HEK293 (cell line): ENCODE measurements around the gene KLHL29.

Experiments
- CTCF ChIA-PET: fragments of 350-600 bp; formaldehyde crosslinking; extraction: SDS; loops from one replicate; lab custom pipeline; 2021; ENCODE audit warnings: antibody characterized with exemption; lab: Yijun Ruan, JAX
- POLR2A ChIA-PET: fragments of 300-600 bp; formaldehyde crosslinking; extraction: SDS; loops from one replicate; lab custom pipeline; 2020; ENCODE audit warnings: antibody characterized with exemption, inconsistent platforms; lab: Yijun Ruan, JAX
- H3K27ac ChIP-seq: fragments of 200-500 bp; sonication (Bioruptor generic); 2 replicates; pipeline ENCODE4 v1.5.1; 2014; ENCODE audit warnings: low read depth, low read length, control low read depth, inconsistent platforms; ENCODE audit errors: extremely low read depth
- H3K36me3 ChIP-seq, 2 experiments: fragments of 200-500 bp in 1 of 2; sonication (Bioruptor generic) in 1 of 2; 1 replicate in 1 of 2; 2 replicates in 1 of 2; pipeline ENCODE4 v1.5.1; 2014 to 2017; ENCODE audit warnings: inconsistent platforms in 2 of 2, low read length in 2 of 2; ENCODE audit not compliant: control insufficient read depth in 2 of 2, insufficient read depth in 1 of 2
- H3K4me1 ChIP-seq: fragments of 200-500 bp; sonication (Bioruptor generic); 2 replicates; pipeline ENCODE4 v1.5.1; 2014; ENCODE audit warnings: mild to moderate bottlenecking, low read length, inconsistent platforms; ENCODE audit not compliant: control insufficient read depth, insufficient read depth
- H3K4me3 ChIP-seq: 2 replicates; pipeline ENCODE4 v1.5.1; 2011; ENCODE audit warnings: low read depth, mild to moderate bottlenecking, control low read depth, low read length, moderate library complexity
- H3K9me3 ChIP-seq: fragments of 200-500 bp; sonication (Bioruptor generic); 2 replicates; pipeline ENCODE4 v1.5.1; 2014; ENCODE audit warnings: low read depth, low read length, inconsistent platforms; ENCODE audit not compliant: control insufficient read depth, insufficient read depth
- EGR2 ChIP-seq: fragments of 450-650 bp; formaldehyde crosslinking; IDR thresholded peaks from 2 replicates; pipeline ENCODE4 v1.5.1; 2016; ENCODE audit warnings: low read depth, missing biosample characterization, missing genetic modification characterization
- KLF1 ChIP-seq: fragments of 450-650 bp; formaldehyde crosslinking; IDR thresholded peaks from 2 replicates; pipeline ENCODE4 v1.5.1; 2016; ENCODE audit warnings: missing biosample characterization, missing genetic modification characterization
- MYNN ChIP-seq: fragments of 450-650 bp; formaldehyde crosslinking; IDR thresholded peaks from 2 replicates; pipeline ENCODE4 v1.5.1; 2016; ENCODE audit warnings: missing biosample characterization, missing genetic modification characterization, borderline replicate concordance
- REST ChIP-seq: fragments of 450-650 bp; formaldehyde crosslinking; IDR thresholded peaks from 2 replicates; pipeline ENCODE4 v1.5.1; 2016; ENCODE audit warnings: missing biosample characterization, missing genetic modification characterization
- ZBTB44 ChIP-seq: fragments of 450-650 bp; IDR thresholded peaks from 2 replicates; pipeline ENCODE4 v1.5.1; 2018; ENCODE audit warnings: missing biosample characterization, mild to moderate bottlenecking, missing genetic modification characterization
- ZFP3 ChIP-seq: fragments of 450-650 bp; formaldehyde crosslinking; IDR thresholded peaks from 2 replicates; pipeline ENCODE4 v1.5.1; 2016; ENCODE audit warnings: low read depth, missing biosample characterization, missing genetic modification characterization
- ZNF18 ChIP-seq: fragments of 450-650 bp; formaldehyde crosslinking; IDR thresholded peaks from 2 replicates; pipeline ENCODE4 v1.5.1; 2016; ENCODE audit warnings: missing biosample characterization, missing genetic modification characterization
- ZNF214 ChIP-seq: fragments of 450-650 bp; formaldehyde crosslinking; IDR thresholded peaks from 2 replicates; pipeline ENCODE4 v1.5.1; 2017; ENCODE audit warnings: missing biosample characterization, mild to moderate bottlenecking, missing genetic modification characterization, borderline replicate concordance
- ZNF23 ChIP-seq: fragments of 450-650 bp; formaldehyde crosslinking; IDR thresholded peaks from 2 replicates; pipeline ENCODE4 v1.5.1; 2016; ENCODE audit warnings: missing biosample characterization, missing genetic modification characterization, borderline replicate concordance
- ZNF248 ChIP-seq: fragments of 450-650 bp; formaldehyde crosslinking; IDR thresholded peaks from 2 replicates; pipeline ENCODE4 v1.5.1; 2017; ENCODE audit warnings: missing biosample characterization, missing genetic modification characterization
- ZNF302 ChIP-seq: fragments of 450-650 bp; formaldehyde crosslinking; IDR thresholded peaks from 2 replicates; pipeline ENCODE4 v1.5.1; 2016; ENCODE audit warnings: missing biosample characterization, missing genetic modification characterization, low read depth
- ZNF335 ChIP-seq: fragments of 450-650 bp; formaldehyde crosslinking; conservative IDR thresholded peaks from 2 replicates; pipeline ENCODE4 v1.5.1; 2016; ENCODE audit warnings: missing biosample characterization, missing genetic modification characterization
- ZNF341 ChIP-seq: fragments of 450-650 bp; formaldehyde crosslinking; IDR thresholded peaks from 2 replicates; pipeline ENCODE4; 2016; ENCODE audit warnings: low read depth, missing biosample characterization, missing genetic modification characterization
- ZNF416 ChIP-seq: fragments of 450-650 bp; formaldehyde crosslinking; IDR thresholded peaks from 2 replicates; pipeline ENCODE4 v1.5.1; 2016; ENCODE audit warnings: missing biosample characterization, missing genetic modification characterization
- ZNF548 ChIP-seq: fragments of 450-650 bp; formaldehyde crosslinking; IDR thresholded peaks from 2 replicates; pipeline ENCODE4 v1.5.1; 2016; ENCODE audit warnings: missing biosample characterization, missing genetic modification characterization
- ZNF549 ChIP-seq: fragments of 450-650 bp; IDR thresholded peaks from 2 replicates; pipeline ENCODE4 v1.5.1; 2018; ENCODE audit warnings: missing biosample characterization, missing genetic modification characterization, mild to moderate bottlenecking, inconsistent platforms, moderate library complexity
- ZNF555 ChIP-seq: fragments of 450-650 bp; formaldehyde crosslinking; conservative IDR thresholded peaks from 2 replicates; pipeline ENCODE4 v1.5.1; 2017; ENCODE audit warnings: missing biosample characterization, mild to moderate bottlenecking, missing genetic modification characterization, inconsistent platforms
- ZNF558 ChIP-seq: fragments of 450-650 bp; formaldehyde crosslinking; IDR thresholded peaks from 2 replicates; pipeline ENCODE4 v1.5.1; 2016; ENCODE audit warnings: missing biosample characterization, missing genetic modification characterization
- ZNF704 ChIP-seq: fragments of 450-650 bp; formaldehyde crosslinking; IDR thresholded peaks from 2 replicates; pipeline ENCODE4 v1.5.1; 2016; ENCODE audit warnings: missing biosample characterization, missing genetic modification characterization
- ZNF837 ChIP-seq: fragments of 450-650 bp; formaldehyde crosslinking; IDR thresholded peaks from 2 replicates; pipeline ENCODE4 v1.5.1; 2016; ENCODE audit warnings: missing biosample characterization, missing genetic modification characterization

KLHL29 gene

GRCh38 chr2:23703583-23704385 lies 318.8 kb downstream of the KLHL29 start:
- Histone ChIP-seq H3K4me3 (no peak overlapping the region), H3K36me3 (peaks cover 0 to 40% of the 10 kb centered on the region in 2 experiments; a peak in 1 of 3 replicates), H3K4me1 (no peaks in the 10 kb centered on the region), H3K27ac (no peak overlapping the region), H3K9me3 (no peaks in the 10 kb centered on the region)
- TF ChIP-seq ZNF558 (tag by site-specific recombination), result no peak
- TF ChIP-seq ZFP3 (tag by site-specific recombination), result no peak
- TF ChIP-seq ZNF23 (tag by site-specific recombination), result no peak
- TF ChIP-seq ZNF248 (tag by site-specific recombination), result no peak
- TF ChIP-seq MYNN (tag by site-specific recombination), result no peak
- no peak for TF ChIP-seq ZNF214
- TF ChIP-seq ZNF416 (tag by site-specific recombination), result no peak
- no peak for TF ChIP-seq EGR2 (tag by site-specific recombination)
- TF ChIP-seq ZNF341 (tag by site-specific recombination), result no peak
- no peak for TF ChIP-seq KLF1
- TF ChIP-seq ZNF837, result no peak
- TF ChIP-seq ZNF549 (tag by site-specific recombination), result no peak
- no peak for TF ChIP-seq ZNF548 (tag by site-specific recombination)
- TF ChIP-seq ZNF302 (tag by site-specific recombination), result no peak
- TF ChIP-seq ZNF555, result no peak
- CTCF ChIA-PET, result interaction anchor here (0.7 kb wide), 1 partner anchor 288 kb away, joined by 3 read pairs; no protein-coding TSS in a partner anchor
- POLR2A ChIA-PET, result no interaction called here

- no peak overlapping the region for H3K4me3 ChIP-seq
- peaks cover 0 to 28% of the 10 kb centered on the region in 2 experiments; a peak in 1 of 3 replicates for H3K36me3 ChIP-seq
- CTCF ChIA-PET, result interaction anchor here (0.6 to 0.9 kb wide), 2 partner anchors 33 to 764 kb away, joined by 3 to 4 read pairs; no protein-coding TSS in a partner anchor
- POLR2A ChIA-PET, result no interaction called here
- H3K9me3 ChIP-seq, result no peaks in the 10 kb centered on the region
- H3K4me1 ChIP-seq, result no peaks in the 10 kb centered on the region
- TF ChIP-seq ZNF335, result no peak
- TF ChIP-seq ZNF18 (tag by site-specific recombination), result no peak
- no peak for TF ChIP-seq ZBTB44 (tag by site-specific recombination)
- no peak for TF ChIP-seq ZNF704 (tag by site-specific recombination)
- TF ChIP-seq REST (tag by site-specific recombination), result no peak
- H3K27ac ChIP-seq, result no peak overlapping the region
These were observed 321.0 kb downstream of the KLHL29 start for GRCh38 chr2:23705771-23706612.
